Stimulated activated CD8-positive, alpha-beta memory T cell treated with anti-CD3 and anti-CD28 coated beads, Interleukin-12 subunit alpha, Interleukin-12 subunit beta, amount 100 ng/mL, for 24 hours (primary cell): ENCODE results near the gene ADAMTS10.
"Not testable (repeated sequence)": the region's sequence is repeated elsewhere in the genome, so short reads cannot be mapped to it uniquely, and the experiment has no call there.

Source experiments
- DNase-seq: peaks from one replicate; pipeline ENCODE4 v3.0.0-alpha.2; 2020; ENCODE audit errors: extremely low read depth

The ADAMTS10 gene

GRCh38 chr19:8561075-8561764 lies 49.3 kb downstream of the ADAMTS10 start:
- no peak for DNase-seq

GRCh38 chr19:8558325-8558724 lies 52.2 kb downstream of the ADAMTS10 start:
- DNase-seq: no peak

DNA sequence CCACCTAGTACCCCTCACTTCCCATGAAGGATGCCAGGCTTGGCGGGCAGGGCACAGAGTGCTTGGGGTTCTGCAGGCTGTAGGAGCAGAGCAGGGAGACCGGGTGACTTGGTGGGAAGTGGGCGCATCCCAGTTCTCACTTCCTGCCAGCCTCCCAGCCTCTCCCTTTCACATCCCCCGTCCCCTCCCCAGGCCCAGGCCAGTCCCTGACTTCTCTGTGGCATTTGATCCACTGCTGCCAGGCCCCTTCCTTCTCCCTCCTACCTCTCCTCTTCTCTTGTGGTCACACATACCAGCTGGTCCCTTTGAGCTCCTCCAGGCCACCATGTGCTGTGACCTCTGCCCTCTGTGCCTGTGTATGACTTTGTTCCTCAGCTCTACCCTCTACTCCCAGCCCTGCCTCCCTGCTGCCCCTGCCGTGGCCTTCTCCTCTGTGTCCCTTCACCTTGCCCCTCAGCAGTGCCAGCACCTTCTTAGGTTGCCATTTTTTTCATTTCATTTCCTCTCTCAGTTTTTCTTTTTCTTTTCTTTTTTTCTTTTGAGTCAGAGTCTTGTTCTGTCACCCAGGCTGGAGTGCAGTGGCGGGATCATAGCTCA lies 52.8 kb downstream of the ADAMTS10 start:
- DNase-seq: no peak

- not testable (repeated sequence) for DNase-seq
Observed at GRCh38 chr19:8553729-8554128, 56.8 kb downstream of the ADAMTS10 start.

- no peak for DNase-seq
Observed at GRCh38 chr19:8552810-8553209, 57.7 kb downstream of the ADAMTS10 start.

GRCh38 chr19:8550070-8550469 lies 60.4 kb downstream of the ADAMTS10 start:
- no peak for DNase-seq

DNA sequence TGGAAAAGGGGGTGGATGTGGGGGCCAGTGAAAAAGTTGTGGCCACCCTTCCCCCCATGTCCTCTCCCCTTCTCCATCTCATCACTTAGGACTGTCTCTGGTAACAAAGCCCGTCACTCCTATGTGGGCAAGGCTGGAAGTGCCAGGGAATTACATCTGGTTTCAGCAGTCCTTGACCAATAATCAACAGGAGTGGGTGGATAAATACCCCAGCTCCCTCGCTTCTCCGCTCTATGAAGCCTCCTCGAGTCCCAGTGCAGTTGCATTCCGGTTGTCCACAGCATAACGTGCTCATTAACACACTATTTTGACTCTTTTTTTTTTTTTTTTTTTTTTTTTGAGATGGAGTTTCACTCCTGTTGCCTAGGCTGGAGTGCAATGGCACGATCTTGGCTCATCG lies 64.8 kb downstream of the ADAMTS10 start:
- DNase-seq: no peak

DNA sequence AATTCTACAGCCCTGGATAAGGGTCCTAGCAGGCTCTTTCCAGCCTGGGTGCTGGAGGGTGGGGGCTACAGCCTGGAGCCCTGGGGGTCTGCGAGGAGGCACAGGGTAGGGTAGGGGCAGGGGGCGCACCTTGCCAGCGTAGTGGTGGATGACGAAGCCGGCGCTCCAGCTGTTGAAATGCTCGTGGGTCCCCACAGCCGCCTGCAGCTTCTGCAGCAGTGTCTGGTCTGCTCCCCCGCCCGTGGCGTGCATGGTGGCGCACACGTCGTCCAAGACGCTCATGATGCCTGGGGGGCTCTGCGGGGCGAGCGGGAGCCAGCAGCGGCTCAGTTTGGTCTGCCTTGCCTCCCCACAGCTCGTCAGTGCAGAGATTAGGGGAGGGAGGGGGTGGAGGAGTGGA lies 66.3 kb downstream of the ADAMTS10 start:
- no peak for DNase-seq

DNA sequence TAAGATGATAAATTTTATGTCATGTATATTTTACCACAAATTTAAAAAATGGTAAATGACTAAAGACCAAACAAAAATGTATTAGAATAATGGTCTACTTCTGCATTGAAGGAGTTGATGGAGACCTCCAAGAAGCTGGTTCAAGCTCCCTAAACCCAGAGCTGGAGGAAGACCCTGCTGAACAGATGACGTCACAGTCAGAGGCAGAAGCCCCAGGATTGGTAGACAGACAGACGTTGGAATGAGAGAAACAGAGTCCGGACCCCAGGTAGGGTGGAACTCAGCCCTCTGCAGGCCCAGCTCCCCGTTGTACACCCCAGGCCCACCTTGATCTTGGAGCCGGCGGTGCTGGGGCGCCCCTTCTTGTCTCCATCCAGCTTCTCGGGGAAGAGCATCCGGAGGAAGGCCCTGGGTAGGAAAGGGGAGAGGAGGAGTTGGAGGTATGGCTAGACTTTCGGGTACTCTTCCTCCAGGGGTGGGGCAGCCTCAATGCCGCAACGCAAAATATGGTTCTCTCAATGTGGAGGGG lies 70.8 kb downstream of the ADAMTS10 start:
- DNase-seq: no peak

- DNase-seq: no peak
Observed at GRCh38 chr19:8537099-8537498, 73.4 kb downstream of the ADAMTS10 start.

GRCh38 chr19:8536282-8536681 lies 74.2 kb downstream of the ADAMTS10 start:
- DNase-seq: no peak

- DNase-seq: no peak
Observed at GRCh38 chr19:8532225-8532624, 78.3 kb downstream of the ADAMTS10 start.

GRCh38 chr19:8531470-8531869 lies 79.0 kb downstream of the ADAMTS10 start:
- DNase-seq: no peak
